H1 (cell line): ENCODE results near the gene AMPH. TPM values are rescaled to one million over a fixed set of nuclear protein-coding genes. Genes with fewer than 3 reads are reported as not detected.

Source experiments
- CHD2 ChIP-seq: IDR thresholded peaks from 2 replicates; pipeline ENCODE4 v1.6.1; 2012; ENCODE audit warnings: low read length, improper control_type of control experiment
- GABPA ChIP-seq: IDR thresholded peaks from 2 replicates; pipeline ENCODE4 v1.6.1; 2011; ENCODE audit warnings: mild to moderate bottlenecking, low read length, moderate library complexity, borderline replicate concordance; ENCODE audit not compliant: insufficient read depth
- MAX ChIP-seq: IDR thresholded peaks from 2 replicates; pipeline ENCODE4 v1.6.1; 2012; ENCODE audit warnings: inconsistent platforms
- TAF1 ChIP-seq: IDR thresholded peaks from 2 replicates; pipeline ENCODE4 v1.6.1; 2011; ENCODE audit warnings: mild to moderate bottlenecking, low read depth, low read length
- TCF12 ChIP-seq: IDR thresholded peaks from 2 replicates; pipeline ENCODE4 v1.6.1; 2011; ENCODE audit warnings: low read depth, mild to moderate bottlenecking, low read length
- TEAD4 ChIP-seq: IDR thresholded peaks from 2 replicates; pipeline ENCODE4 v1.6.1; 2012; ENCODE audit warnings: low read depth, low read length, inconsistent platforms, mixed read lengths
- polyA plus RNA-seq, 7 experiments: library from polyadenylated mRNA; depleted of rRNA in 3 of 7; stranded (reverse) in 5 of 7; unstranded in 2 of 7; fragments of >200 nt in 5 of 7; fragments of 200-250 nt in 2 of 7; gene quantifications; 1 replicate in 5 of 7; 2 replicates in 1 of 7; 4 replicates in 1 of 7; pipeline versions ENCODE4 v1.2.1 to v1.2.3, GENCODE V29; 2011 to 2013; ENCODE audit warnings: missing spikeins in 2 of 7, mixed read lengths in 2 of 7
- total RNA-seq: library from RNA; stranded (reverse); fragmentation: NEBNext Ultra II Directional; extraction: Animal tissue kit (Norgen Biotek cat#: 25700); gene quantifications from 2 replicates; pipeline ENCODE4 v1.2.1, GENCODE V29; 2021

The AMPH gene
- total and polyA plus RNA-seq, 2 of the 8 experiments (the other 6 are each of a cell fraction or from before 2014, with no cell fraction given), result 7.3 to 12.2 TPM

- TF ChIP-seq GABPA (no peak), TEAD4 (no peak), TAF1 (no peak), CHD2 (no peak), TCF12 (no peak), MAX (no peak)
- TF ChIP-seq, all 59 proteins: peak for 0
Observed at GRCh38 chr7:38580485-38580884, 50.7 kb downstream of the AMPH start (continued).
